T-helper 17 cell (primary cell): ENCODE data around the gene FAM32A. TPM values are rescaled to one million over a fixed set of nuclear protein-coding genes. Genes with fewer than 3 reads are reported as not detected.

Experiments
- total RNA-seq, 4 donors: library from RNA in 2 of 4; stranded (reverse) in 2 of 4; gene quantifications; one replicate each; pipeline ENCODE4 v1.2.3 and lab custom pipeline; 2022 to 2026

The FAM32A gene
- total RNA-seq, 2 donors from 2014 or later: 33.7 to 48.8 TPM

Other genes with a start within 250 kb of the FAM32A start
- not detected for gene OR10H4, start 236.4 kb upstream of the FAM32A start, total RNA-seq
- gene TPM4, start 108.9 kb upstream of the FAM32A start, total RNA-seq: 100 to 1,000 TPM; 261 to 279 TPM
- 100 to 1,000 TPM in 1 of 2 donors, 10 to 100 TPM in 1; 97.5 to 105 TPM for gene RAB8A, start 73.5 kb upstream of the FAM32A start, total RNA-seq
- 10 to 100 TPM; 27.7 to 31.8 TPM for gene HSH2D, start 41.7 kb upstream of the FAM32A start, total RNA-seq
- gene CIB3, start 11.9 kb upstream of the FAM32A start, total RNA-seq: not detected
- gene AP1M1, start 12.5 kb downstream of the FAM32A start, total RNA-seq: 10 to 100 TPM; 91.8 to 98.5 TPM
- gene KLF2, start 139.4 kb downstream of the FAM32A start, total RNA-seq: 100 to 1,000 TPM; 465 to 578 TPM